ENCODE results near the gene KIZ. TPM values are rescaled to one million over a fixed set of nuclear protein-coding genes. Genes with fewer than 3 reads are reported as not detected.

KIZ gene
- total RNA-seq, 1 experiment from 2014 or later: 43.6 TPM

DNA sequence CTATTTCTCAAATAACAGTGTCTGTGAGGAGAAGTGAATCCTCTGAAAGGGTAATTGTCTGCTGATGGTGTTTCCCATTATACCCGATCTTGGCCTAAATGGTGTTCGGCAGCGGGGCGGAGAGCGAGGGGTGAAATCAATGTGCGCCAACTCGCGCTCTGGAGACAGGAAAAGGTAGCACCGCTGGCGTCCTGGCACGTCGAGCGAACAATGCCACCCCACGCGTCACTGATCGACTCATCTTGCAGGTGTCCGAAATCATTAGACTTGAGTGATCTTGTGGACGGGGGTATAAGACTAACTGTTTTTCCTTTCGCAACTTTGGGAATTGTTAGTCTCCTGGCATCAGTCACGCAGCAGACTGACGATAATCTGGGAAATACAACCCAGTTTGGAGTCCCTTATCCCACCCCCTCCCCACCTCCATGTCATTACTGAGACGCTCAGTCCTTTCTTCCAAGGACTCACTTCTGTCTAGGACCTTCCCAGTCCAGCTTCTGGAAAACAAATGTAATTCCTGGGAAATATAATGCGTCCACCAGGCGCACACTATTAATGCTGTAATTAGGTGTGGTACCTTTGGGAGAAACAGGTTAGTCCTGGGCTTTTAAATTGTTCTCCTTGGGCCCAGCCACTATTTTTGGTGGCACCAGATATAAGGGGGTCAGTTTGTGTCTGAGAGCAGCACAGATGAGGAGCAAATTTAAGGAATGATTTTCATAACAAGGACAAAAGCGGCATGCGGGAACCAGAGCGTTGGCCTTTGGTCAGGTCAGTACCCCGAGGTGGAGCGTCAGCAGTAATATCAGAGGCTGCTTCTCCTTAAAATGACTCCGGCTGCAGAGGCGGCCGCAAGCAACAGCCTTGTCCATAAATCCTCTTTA is 22.1 kb upstream of the KIZ start:
- ChIA-PET POLR2A (no interaction called here), CTCF (interaction anchor here (0.5 to 2.5 kb wide), 6 partner anchors 14 to 606 kb away, joined by 3 to 10 read pairs (median 5); partner anchors contain the start of gene KIZ)
- Mint-ChIP-seq H3K36me3 (no peaks in the 10 kb centered on the region), H3K27ac (no peak overlapping the region), H3K4me1 (peaks cover 50% of the 10 kb centered on the region), H3K27me3 (ENCODE audit: low read depth) (peaks cover 98% of the 10 kb centered on the region), H3K4me3 (peak overlapping the region; percentile 87), H3K9me3 (no peaks in the 10 kb centered on the region)
- ATAC-seq (no peak), DNase-seq (ENCODE audit: low spot score) (no peak)
- TF ChIP-seq ZBTB21 (CRISPR knock-in tag; IDR thresholded peaks at IDR 0.05; ENCODE audit: borderline replicate concordance) (no peak), GTF2I (CRISPR knock-in tag; conservative IDR thresholded peaks at IDR 0.05) (no peak), HMGXB4 (CRISPR knock-in tag; IDR thresholded peaks at IDR 0.05) (no peak), USF1 (CRISPR knock-in tag; IDR thresholded peaks at IDR 0.05) (no peak)
- TF ChIP-seq, protein P1, sequence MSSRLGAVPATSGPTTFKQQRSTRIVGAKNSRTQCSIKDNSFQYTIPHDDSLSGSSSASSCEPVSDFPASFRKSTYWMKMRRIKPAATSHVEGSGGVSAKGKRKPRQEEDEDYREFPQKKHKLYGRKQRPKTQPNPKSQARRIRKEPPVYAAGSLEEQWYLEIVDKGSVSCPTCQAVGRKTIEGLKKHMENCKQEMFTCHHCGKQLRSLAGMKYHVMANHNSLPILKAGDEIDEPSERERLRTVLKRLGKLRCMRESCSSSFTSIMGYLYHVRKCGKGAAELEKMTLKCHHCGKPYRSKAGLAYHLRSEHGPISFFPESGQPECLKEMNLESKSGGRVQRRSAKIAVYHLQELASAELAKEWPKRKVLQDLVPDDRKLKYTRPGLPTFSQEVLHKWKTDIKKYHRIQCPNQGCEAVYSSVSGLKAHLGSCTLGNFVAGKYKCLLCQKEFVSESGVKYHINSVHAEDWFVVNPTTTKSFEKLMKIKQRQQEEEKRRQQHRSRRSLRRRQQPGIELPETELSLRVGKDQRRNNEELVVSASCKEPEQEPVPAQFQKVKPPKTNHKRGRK (CRISPR knock-in tag; IDR thresholded peaks at IDR 0.05; ENCODE audit: borderline replicate concordance): no peak

DNA sequence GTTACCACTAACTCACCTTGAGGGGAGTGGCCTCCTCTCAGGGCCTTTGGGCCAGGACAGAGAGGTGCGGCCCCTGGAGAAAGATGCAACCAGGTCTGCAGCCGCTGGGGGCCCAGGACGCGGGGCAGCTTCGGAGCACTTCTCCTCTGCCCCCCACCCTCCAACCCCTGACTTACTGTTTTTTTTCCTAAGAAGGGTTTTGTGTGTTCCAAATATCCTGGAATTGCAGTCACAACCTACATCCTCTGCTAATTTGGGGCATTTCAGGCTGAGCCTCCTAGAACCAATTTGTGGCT is 21.5 kb upstream of the KIZ start:
- Mint-ChIP-seq H3K27ac (no peak overlapping the region), H3K36me3 (no peaks in the 10 kb centered on the region), H3K4me1 (peaks cover 44% of the 10 kb centered on the region), H3K4me3 (peak overlapping the region; percentile 87), H3K9me3 (no peaks in the 10 kb centered on the region), H3K27me3 (ENCODE audit: low read depth) (peaks cover 95% of the 10 kb centered on the region)
- ATAC-seq (peak; percentile 3; the same call in 1 of the 2 replicates), DNase-seq (ENCODE audit: low spot score) (peak; percentile 60)
- no peak for TF ChIP-seq ZNF263 (CRISPR knock-in tag; IDR thresholded peaks at IDR 0.05; ENCODE audit: low read depth)
- TF ChIP-seq ZNF121 (CRISPR knock-in tag; IDR thresholded peaks at IDR 0.05): 0 out of 2 replicates have a peak, but pooled peaks have one; percentile 19
- POLR2A ChIA-PET: no interaction called here
- CTCF ChIA-PET: interaction anchor here (1.7 to 2.5 kb wide), 3 partner anchors 22 to 260 kb away, joined by 4 to 7 read pairs (median 6); partner anchors contain the start of gene KIZ

GRCh38 chr20:21104921-21105320 is 21.0 kb upstream of the KIZ start:
- CTCF ChIA-PET: interaction anchor here (1.5 to 2.5 kb wide), 4 partner anchors 21 to 401 kb away, joined by 4 to 7 read pairs (median 5); partner anchors contain the start of gene KIZ
- POLR2A ChIA-PET: no interaction called here
- TF ChIP-seq ZNF281 (CRISPR knock-in tag; IDR thresholded peaks at IDR 0.05): no peak
- ATAC-seq (no peak), DNase-seq (ENCODE audit: low spot score) (no peak)
- Mint-ChIP-seq H3K9me3 (no peaks in the 10 kb centered on the region), H3K4me1 (peaks cover 41% of the 10 kb centered on the region), H3K36me3 (no peaks in the 10 kb centered on the region), H3K27me3 (ENCODE audit: low read depth) (peaks cover 90% of the 10 kb centered on the region), H3K27ac (no peak overlapping the region), H3K4me3 (peak overlapping the region; percentile 87)

DNA sequence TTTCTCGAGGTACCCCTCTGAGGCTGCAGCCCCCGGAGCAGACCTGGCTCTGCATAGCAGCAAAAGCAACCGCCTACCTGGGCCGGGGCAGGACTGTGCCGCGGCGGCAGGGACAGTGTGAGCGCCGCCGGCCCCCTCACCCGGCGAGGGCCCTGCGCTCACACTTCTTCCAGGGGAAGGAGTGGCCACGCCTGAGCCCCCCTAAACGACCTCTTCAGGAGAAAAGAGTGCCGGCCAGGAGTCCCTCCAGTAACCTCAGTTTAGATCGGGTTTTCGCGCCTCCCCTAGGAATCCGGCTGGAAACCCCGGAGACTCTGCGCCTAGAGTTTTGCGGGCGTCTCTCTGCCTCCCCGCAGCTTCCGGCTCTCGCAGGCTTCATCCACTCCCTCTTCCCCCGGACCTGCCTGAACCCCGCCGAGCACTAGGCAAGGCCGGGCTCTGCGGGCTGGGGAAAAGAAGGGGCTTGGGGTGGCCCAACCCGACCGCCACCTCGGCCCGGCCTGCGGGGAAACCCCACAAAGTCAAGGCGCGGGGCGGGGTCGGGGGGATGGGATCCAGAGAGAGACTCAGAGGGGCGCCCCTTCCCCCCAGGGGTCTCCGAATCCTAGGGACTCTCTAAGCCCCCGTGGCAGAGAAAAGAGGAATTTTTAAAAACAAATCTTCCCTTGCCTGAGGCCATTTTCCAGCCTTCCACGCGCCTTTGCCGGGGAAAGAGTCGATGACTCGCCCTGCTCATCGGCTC is 20.3 kb upstream of the KIZ start:
- peak; percentile 25 for ATAC-seq
- TF ChIP-seq ZNF423 (CRISPR knock-in tag; IDR thresholded peaks at IDR 0.05) (no peak), ETV6 (CRISPR knock-in tag; IDR thresholded peaks at IDR 0.05) (no peak; the same call in 1 of the 2 replicates), SOX15 (CRISPR knock-in tag; IDR thresholded peaks at IDR 0.05) (no peak), ERG (CRISPR knock-in tag; IDR thresholded peaks at IDR 0.05) (no peak), SP1 (CRISPR knock-in tag; conservative IDR thresholded peaks at IDR 0.05) (no peak), GABPB1 (CRISPR knock-in tag; IDR thresholded peaks at IDR 0.05) (no peak), CBFB (CRISPR knock-in tag; IDR thresholded peaks at IDR 0.05; ENCODE audit: low read depth) (no peak)
- TF ChIP-seq, protein P2, sequence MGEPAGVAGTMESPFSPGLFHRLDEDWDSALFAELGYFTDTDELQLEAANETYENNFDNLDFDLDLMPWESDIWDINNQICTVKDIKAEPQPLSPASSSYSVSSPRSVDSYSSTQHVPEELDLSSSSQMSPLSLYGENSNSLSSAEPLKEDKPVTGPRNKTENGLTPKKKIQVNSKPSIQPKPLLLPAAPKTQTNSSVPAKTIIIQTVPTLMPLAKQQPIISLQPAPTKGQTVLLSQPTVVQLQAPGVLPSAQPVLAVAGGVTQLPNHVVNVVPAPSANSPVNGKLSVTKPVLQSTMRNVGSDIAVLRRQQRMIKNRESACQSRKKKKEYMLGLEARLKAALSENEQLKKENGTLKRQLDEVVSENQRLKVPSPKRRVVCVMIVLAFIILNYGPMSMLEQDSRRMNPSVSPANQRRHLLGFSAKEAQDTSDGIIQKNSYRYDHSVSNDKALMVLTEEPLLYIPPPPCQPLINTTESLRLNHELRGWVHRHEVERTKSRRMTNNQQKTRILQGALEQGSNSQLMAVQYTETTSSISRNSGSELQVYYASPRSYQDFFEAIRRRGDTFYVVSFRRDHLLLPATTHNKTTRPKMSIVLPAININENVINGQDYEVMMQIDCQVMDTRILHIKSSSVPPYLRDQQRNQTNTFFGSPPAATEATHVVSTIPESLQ (CRISPR knock-in tag; IDR thresholded peaks at IDR 0.05): no peak

More for the DNA sequence above, 20.3 kb upstream of the KIZ start:
- H3K4me1 Mint-ChIP-seq: peaks cover 41% of the 10 kb centered on the region
- CTCF ChIA-PET: interaction anchor here (1.0 to 2.5 kb wide), 5 partner anchors 9 to 400 kb away, joined by 4 to 7 read pairs (median 6); partner anchors contain the start of gene KIZ
- H3K36me3 Mint-ChIP-seq: no peaks in the 10 kb centered on the region
- peaks cover 83% of the 10 kb centered on the region for H3K27me3 Mint-ChIP-seq (ENCODE audit: low read depth)
- peak overlapping the region; percentile 82 for H3K4me3 Mint-ChIP-seq
- no peak overlapping the region for H3K27ac Mint-ChIP-seq
- no peaks in the 10 kb centered on the region for H3K9me3 Mint-ChIP-seq
- POLR2A ChIA-PET: no interaction called here
- DNase-seq (ENCODE audit: low spot score): peak; percentile 54
